GM10266 (cell line): ENCODE measurements around the gene TENT5C.

Source experiments
- DNase-seq: peaks from one replicate; pipeline ENCODE4 v3.0.0; 2012; ENCODE audit errors: extremely low spot score
- TF ChIP-seq, protein P1 (sequence below): IDR thresholded peaks from 2 replicates; pipeline ENCODE4 v1.5.1; 2012; ENCODE audit warnings: mild to moderate bottlenecking, low read depth; ENCODE audit not compliant: control insufficient read depth, insufficient read depth; ENCODE audit errors: missing control alignments

Gene TENT5C

DNA sequence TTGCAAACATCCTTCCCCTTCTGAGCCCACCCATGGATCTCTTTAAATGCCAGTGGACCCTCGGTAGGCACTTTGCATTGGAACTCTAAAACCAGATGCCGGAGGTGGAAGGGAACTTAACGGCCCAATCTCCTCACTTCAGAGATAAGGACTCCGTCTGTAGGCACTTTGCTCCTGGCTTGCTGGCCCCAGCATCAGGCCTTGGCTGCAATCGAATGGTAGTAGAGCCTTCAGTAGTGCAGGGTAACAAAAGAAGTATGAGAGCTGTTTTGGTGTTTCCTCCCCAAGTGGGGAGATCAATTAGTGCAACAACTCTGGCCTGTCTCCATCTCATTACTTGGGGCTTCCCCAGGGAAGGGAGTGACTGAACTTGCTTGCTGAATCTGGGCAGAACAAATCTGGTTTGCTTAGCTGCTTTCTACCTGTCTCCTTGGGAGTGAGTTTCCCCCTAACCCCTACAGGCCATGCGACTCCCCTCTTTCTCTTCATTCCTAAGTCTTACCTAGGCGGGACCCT is 70.8 kb downstream of the TENT5C start:
- DNase-seq, result no peak
- TF ChIP-seq, protein P1, sequence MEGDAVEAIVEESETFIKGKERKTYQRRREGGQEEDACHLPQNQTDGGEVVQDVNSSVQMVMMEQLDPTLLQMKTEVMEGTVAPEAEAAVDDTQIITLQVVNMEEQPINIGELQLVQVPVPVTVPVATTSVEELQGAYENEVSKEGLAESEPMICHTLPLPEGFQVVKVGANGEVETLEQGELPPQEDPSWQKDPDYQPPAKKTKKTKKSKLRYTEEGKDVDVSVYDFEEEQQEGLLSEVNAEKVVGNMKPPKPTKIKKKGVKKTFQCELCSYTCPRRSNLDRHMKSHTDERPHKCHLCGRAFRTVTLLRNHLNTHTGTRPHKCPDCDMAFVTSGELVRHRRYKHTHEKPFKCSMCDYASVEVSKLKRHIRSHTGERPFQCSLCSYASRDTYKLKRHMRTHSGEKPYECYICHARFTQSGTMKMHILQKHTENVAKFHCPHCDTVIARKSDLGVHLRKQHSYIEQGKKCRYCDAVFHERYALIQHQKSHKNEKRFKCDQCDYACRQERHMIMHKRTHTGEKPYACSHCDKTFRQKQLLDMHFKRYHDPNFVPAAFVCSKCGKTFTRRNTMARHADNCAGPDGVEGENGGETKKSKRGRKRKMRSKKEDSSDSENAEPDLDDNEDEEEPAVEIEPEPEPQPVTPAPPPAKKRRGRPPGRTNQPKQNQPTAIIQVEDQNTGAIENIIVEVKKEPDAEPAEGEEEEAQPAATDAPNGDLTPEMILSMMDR, result no peak
